Activated T-cell treated with anti-CD3 and anti-CD28 coated beads for 24 hours (primary cell): ENCODE data around the gene EME2.
"Not testable (repeated sequence)": the region's sequence is repeated elsewhere in the genome, so short reads cannot be mapped to it uniquely, and the experiment has no call there.

Source experiments
- DNase-seq: peaks from one replicate; pipeline ENCODE4 v3.0.0-alpha.2; 2020; ENCODE audit warnings: low read depth

The EME2 gene, protein sequence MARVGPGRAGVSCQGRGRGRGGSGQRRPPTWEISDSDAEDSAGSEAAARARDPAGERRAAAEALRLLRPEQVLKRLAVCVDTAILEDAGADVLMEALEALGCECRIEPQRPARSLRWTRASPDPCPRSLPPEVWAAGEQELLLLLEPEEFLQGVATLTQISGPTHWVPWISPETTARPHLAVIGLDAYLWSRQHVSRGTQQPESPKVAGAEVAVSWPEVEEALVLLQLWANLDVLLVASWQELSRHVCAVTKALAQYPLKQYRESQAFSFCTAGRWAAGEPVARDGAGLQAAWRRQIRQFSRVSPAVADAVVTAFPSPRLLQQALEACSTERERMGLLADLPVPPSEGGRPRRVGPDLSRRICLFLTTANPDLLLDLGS

DNA sequence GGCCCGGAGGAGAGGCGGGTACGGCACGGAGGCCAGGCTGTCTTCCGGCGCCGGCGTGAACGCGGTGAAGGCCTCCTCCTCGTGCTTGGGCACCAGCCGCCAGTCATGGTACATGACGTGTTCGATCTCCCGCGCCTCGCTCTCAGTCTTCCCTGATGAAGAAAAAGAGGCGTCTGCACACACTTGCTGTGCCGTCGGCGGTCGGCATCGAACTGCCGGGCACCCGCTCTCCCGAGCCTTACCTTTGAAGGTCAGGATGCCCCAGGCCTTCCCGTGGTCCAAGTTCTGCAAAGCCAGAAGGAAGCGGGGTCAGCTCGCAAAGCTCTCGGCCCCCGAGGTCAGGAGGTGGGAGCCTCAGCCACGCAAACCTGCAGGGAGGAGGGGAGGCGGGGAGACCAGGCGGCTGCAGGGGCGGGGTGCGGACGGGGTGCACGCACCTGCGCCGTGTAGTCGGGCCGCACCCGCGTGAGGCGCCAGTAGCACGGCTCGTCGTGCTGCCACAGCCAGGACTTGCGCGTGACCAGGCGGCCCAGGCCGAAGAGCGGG lies at the start of gene EME2:
Gene EME2, plus strand, starts transcription at position 449 of the 546 bp plus-strand sequence. CDS start 418 bp downstream, outside the sequence.
- DNase-seq: peak; percentile 41

DNA sequence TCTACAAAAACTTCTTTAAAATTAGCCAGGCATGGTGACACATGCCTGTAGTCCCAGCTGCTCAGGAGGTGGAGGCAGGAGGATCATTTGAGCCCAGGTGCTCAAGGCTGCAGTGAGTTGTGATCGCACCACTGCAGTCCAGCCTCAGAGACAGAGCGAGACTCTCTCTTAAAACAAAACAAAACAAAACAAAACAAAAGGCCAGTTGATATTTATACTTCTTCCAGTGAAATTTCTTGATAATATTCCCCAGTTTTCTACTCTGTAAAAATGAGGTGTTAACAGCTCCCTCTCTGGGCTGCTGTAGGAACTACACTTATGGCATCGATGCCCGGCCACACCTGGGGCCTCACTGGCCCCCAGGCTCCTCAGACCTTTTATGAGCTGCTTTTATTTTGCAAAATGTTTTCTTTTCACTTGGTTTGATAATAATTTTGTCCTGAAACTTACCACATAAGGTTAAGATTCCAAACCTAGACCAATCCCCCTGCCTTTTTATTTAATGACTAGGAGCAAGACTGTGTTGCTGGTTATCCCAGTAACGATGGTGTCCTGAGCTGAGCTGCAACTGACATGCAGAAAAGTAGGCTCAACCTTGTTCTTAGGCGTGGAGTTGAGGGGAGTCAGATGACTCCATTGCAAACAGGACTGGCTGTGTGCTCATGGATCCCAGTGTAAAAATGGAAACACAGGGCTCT lies 49.0 kb upstream of the EME2 start:
- peak; percentile 15 for DNase-seq

DNA sequence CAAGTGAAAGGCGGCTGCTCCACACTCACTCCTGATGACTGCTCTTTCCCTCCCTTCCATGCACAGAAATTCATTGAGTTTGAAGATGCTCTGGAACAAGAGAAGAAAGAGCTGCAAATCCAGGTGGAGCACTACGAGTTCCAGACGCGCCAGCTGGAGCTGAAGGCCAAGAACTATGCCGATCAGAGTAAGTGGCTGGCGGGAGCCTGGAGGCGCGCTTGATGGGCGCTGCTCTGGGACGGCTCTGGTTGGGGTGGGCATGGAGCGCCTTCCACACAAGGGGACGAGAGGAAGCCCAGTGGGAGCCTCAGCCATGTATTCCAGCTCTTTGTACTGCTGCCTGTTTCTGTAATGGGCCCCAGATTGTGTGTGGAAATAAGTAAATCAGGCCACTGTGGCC lies 48.1 kb upstream of the EME2 start:
- no peak for DNase-seq

DNA sequence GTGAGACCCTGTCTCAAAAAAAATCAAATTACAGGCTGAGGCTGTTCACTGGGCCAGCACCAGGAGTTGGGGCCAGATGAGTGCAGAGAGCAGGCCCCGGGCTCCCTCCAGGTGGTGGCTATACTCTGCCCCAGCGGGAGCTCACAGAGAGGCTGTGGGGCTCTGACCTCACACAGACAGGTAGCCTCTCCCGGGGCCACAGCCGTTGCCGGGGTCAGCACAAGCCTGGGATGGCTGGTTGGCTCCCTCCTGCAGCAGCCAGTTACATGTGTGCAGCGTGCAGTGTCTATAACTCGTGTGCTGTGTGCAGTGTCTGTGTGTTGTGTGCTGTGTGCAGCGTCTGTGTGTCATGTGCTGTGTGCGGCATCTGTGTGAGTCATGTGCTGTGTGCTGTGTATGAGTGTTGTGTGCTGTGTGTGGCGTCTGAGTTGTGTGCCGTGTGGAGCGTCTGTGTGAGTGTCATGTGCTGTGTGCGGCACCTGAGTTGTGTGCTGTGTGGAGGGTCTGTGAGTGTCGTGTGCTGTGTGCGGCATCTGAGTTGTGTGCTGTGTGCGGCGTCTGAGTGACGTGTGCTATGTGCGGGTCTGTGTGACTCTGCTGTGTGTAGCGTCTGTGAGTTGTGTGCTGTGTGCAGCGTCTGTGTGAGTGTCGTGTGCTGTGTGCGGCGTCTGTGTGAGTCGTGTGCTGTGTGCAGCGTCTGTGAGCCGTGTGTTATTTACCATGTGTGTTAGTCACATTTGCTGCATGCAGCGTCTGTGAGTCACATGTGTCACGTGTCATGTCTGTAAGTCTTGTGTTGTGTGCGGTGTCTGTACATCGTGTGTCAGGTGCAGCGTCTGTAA lies 45.7 kb upstream of the EME2 start:
- no peak for DNase-seq

DNA sequence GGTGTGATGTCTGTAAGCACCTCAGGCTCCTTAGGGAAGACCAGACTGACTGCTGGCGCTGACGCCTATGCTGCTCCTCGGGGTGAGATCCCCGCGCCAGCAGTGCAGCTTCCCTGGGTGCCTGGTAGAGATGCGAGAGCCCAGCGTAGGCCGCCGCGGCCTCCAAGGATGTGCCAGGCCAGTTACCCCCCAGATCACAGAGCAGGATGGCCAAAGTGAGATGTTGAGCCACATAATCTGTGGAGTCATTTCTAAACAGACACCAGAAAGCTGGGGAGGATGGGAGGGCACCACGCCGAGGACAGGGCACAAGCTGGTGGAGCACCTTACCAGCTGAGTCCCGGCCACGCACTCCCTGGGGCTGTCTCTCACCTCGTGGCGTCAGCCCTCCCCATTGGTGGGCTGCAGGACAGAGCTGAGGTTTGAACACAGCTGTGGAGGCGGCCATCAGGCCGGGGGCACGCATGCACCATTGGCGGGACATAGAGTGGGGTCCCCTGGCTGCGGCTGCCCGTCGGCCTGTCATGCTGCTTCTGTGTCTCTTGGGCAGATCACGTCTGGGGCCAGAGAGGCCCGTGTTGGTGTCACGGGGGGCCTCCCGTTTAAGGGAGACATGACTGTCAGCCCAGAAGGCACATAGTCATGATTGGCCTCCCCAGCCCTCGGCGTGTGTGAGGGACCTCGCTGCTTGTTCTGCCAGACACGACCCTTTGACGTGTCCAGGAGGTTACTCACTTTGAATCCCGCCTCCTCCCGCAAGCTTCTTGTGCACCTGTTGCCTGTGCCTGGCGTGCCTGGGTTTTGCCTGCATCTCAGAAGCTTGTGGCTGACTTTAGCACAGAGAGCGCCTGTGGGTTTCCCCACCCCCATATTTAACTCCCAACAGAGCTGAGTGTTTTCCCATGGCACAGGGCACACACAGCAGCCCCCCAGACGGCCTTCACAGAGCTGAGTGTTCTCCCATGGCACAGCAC lies 44.7 kb upstream of the EME2 start:
- no peak for DNase-seq

DNA sequence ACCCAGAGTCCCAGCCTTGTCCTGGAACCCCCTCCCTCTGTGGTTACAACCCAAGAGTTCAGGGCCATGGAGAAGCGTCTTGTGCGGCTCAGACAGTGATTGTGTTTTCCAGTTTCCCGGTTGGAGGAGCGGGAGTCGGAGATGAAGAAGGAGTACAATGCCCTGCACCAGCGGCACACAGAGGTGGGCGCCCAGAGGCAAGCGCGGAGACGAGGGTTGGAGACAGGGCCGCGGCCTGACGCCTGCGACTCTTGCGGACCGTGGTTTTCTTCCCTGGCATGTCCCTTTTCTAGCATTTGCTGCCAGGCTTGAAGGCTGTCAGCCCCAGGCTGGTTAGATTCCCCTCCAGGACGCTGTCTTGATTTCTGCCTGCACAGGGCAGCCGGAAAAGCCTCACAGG lies 43.6 kb upstream of the EME2 start:
- DNase-seq: no peak

DNA sequence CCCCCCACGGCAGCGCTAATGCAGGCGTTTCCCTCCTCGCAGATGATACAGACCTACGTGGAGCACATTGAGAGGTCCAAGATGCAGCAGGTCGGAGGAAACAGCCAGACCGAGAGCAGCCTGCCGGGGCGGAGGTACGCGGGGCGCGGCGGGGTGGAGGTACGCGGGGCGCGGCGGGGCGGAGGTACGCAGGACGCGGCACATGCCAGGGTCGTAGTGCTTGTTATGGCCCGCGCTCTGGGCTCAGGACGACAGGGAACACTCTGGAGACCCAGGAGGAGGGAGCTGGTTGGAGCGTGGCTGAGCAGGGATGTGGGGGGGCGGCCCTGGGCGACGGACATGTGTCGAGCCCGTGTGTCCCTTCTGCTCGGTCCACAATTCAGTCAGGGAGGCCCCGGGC lies 43.2 kb upstream of the EME2 start:
- DNase-seq: no peak

DNA sequence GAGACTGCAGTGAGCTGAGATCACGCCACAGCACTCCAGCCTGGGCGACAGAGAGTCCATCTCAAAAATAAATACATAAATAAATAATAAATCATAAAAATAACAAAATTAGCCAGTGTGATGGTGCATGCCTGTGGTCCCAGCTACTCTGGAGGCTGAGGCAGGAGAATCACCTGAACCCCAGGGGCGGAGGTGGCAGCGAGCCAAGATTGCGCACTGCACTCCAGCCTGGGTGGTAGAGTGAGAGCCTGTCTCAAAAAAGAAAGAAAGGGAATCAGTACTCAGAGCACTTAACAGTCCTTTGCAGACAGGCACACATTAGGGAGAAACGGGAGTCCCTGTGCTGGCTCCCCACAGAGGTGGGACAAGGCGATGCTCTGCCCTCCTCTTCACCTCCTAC lies 41.5 kb upstream of the EME2 start:
- DNase-seq: no peak

DNA sequence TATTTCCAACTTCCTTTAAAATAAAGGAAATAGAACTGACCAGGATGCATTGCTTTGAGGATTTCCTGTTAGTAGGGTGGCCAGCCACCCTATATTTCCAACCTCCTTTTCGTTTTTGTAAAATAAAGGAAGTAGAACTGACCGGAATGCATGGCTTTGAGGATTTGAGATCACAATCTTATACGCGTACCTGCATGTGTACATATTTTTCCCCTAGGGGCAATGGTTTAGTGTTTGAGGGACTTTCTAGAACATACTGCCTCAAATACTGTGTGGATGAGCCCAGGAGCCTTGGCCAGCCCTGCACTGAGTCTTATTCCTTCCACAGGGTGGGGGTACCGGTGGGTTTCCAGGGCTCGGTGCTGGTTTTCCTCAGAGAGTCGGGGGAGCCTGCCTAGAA lies 41.0 kb upstream of the EME2 start:
- no peak for DNase-seq

DNA sequence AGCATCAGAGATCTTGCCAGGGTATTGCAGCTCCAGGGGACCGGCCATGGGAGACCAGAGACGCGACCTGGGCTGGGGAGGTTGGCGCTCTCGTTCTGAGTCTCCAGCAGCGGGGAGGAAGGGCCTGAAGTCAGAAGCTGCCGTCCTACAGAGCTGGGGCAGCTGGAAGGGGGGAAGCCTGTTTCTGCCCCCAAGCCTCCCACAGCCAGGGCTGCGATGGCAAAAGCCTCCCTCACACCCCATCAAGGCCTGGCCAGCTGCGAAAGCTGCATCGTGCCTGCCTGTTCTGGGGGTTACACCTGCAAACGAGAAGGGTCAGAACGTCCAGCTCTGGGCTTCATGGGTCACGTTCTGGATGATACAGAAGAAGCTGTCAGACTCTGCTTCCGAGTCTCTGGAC lies 40.5 kb upstream of the EME2 start:
- DNase-seq: no peak

DNA sequence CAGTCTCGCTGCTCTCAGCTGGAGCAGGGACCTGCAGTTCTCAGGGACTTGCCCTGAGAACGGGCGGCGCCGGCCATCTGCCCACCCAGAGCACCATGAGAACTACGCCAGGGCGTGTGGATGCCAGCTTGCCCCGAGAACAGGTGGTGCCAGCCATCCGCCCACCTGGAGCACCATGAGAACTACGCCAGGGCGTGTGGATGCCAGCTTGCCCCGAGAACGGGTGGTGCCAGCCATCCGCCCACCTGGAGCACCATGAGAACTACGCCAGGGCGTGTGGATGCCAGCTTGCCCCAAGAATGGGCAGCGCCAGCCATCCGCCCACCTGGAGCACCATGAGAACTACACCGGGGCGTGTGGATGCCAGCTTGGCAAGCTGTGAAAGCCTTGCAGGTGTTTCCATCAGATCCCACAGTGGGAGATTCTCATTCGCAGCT lies 40.0 kb upstream of the EME2 start:
- not testable (repeated sequence) for DNase-seq

DNA sequence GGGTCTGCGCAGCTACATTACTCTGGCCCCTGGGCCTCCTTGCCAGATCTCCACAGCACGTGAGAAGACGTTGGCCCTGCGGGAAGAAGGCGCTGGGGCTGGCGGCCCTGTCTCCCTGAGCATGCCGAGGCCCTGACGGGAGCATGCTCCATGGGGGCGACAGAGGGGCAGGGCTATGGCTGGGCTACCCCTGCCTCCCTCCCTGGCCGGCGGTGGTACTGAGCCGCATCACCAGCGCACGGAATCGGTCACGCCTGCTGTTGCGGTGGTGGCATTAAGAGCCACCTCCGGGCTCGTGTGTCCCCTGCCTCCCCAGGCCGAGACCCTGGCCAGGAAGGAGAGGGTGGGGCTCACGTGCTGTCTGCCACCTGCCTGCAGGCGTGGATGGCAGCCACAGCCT lies 38.5 kb upstream of the EME2 start:
- DNase-seq: no peak

DNA sequence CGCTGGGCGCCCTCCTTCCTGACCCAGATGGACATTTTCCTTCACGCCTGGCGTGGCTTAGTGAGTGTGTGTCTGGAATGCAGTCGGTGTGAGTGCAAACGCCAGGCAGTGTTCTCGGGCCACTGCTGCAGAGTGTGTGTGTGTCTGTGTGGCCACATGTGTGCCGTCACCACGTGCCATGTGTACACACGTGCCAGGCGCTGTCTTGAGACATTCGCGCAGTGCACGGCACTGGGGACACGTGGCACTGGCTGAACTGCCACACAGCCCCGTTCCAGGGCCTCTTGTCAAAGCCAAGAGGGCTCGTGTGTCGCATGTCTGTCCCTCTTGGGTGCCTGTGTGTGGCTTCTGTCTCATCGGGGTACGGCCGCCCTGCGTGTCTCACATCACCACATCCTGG lies 37.8 kb upstream of the EME2 start:
- no peak for DNase-seq

DNA sequence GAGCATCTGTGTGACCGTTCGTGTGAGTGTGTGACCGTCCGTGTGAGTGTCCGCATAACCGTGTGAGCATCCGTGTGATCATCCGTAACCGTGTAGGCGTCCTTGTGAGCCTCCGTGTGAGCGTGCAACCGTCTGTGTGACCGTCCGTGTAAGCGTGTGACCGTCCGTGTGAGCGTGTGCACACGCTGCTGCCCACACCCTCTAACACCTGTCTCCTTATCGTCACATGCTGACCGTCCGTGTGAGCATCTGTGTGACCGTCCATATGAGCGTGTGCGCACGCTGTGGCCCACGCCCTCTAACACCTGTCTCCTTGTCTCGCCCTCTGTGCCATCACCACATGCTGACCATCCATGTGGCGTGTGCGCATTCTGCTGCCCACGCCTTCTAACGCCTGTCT lies 32.4 kb upstream of the EME2 start:
- no peak for DNase-seq

DNA sequence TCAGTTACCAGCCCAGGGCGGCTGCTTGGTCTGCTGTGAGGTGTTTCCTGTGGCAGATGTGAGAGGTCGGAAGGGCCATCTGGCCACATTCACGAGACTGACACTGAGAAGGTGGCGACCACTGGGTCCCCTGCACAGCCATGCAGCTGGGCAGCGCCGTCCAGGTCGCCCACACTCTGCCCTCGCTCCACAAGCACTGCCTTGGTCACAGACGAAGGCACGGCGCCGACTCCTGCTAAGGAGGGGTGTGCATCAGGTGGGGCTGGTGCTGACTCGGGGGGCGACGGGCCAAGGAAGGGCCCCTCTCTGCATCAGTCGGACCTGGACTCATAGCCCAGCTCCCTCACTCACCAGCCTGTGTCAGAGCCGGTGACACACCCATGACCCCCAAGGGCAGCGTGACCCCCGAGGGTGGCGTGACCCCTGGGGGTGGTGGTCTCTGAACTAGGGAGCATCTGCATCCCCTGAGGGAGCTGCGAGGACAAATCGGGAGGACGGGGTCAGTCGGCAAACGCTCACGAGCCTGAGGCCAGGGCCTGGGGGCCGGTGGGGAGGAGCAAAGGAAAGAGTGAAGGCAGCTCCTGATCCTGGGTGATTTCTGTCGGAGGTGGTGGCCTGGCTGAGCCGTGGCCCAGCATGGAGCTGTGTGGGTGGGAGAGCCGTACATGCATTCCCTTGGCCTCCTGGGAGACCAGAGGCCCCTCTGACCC lies 31.7 kb upstream of the EME2 start:
- no peak for DNase-seq

DNA sequence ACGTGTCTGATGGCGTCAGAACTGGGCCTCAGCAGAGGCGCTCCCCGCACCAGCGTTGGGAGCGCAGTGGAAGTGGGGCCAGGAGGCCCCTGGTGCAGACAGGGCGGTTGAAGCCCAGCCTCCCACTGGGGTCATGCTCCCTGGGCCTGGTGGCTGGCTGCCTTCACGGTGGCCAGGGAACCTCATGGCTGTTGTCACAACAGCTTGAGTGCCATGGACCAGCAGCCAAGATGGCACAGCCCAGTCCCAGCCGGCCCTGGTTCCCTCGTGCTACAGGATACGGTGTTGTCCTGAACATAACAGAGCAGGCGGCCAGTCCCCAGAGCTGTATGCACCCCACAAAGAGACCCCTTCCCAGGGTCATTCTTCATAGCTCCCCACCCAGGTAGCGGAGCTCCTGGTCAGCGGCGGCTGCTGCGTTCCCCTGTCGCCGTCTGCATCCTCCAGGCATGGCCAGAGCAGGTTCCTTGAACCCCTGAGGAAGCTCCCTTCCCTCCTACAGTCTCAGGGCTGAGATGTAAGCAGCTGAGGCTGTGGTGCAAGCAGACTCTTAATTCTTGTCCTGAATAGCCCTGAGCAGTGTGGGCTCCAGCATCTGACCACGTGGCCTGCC lies 31.0 kb upstream of the EME2 start:
- no peak for DNase-seq

DNA sequence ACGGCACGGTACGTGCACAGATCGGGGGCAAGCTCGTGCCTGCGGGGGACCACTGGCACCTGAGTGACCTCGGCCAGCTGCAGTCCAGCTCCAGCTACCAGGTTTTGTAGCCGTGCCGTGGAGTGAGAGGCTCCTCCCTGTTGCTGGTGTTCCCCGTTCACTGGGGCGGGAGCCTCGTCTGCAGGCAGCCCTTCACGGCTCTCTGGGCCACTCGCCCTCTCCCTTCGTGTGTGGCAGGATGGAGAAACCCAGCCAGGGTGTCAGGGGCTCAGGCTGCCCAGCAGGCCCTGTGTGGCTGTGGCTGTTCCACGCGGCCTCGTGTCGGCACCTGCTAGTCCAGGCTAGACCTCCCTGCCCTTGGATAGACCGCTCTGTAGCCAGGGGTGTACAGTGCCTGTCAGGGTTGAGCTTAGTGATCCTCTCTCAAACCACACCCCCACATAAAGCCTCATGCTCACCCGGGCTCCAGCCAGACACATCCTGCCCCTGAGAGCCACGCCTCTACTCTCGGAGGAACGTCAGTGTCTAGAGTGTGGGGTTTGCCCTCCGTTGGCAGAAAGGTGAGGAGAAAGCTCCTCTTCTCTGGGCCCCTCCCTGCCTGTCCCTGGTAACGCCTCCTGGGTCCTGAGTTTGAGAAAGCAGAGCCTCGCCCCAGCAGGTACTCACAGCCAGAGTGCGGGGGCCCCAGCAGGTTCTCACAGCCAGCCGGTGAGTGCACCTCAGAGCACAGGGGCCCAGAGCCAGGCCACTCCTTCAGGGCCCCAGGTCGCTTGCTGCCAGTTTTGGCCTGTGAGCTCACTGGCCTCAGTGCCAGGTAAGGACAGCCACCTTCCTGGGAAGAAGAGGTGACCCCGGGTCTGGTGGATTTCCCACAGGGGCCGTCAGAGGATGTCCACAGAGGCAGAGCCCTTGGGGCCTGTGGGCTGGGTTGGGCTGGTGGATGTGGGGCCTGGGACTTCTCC lies 29.0 kb upstream of the EME2 start:
- no peak for DNase-seq

DNA sequence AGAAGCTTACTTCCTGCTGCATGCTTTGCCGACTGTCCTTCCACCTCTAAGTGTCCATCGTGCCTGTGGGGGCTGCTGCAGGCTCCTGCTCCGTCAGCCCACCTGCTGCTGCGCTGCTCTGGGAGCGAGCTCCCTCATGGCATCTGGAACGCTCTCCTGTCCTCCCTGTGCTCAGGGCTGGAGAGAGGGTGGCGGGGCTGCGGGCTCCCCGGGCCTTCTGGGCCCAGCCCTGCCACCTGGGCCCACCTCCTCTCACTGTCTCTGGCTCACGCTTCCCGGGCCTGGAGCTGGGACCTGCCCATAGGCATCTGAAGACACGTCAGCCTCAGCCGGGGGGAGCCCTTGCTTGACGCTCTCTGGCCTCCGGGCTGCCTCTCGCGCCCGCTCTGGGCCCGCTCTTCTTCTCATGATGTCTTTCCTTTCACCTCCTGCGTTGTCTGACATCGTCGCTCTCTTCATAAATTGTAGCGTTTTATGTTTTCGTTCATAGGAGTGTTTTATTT lies 28.2 kb upstream of the EME2 start:
- DNase-seq: no peak
